ENCODE data around the gene CRACR2B.

Gene CRACR2B

GRCh38 chr11:794766-795633, 32.7 kb upstream of the CRACR2B start:
- DNase-seq = peak in 1 of 5 experiments; percentile 40

- DNase-seq = peak; percentile 49 to 92 (median 68)
Measured at GRCh38 chr11:795634-796564, 31.8 kb upstream of the CRACR2B start.

GRCh38 chr11:796565-797295, 31.0 kb upstream of the CRACR2B start:
- no peak for DNase-seq

DNA sequence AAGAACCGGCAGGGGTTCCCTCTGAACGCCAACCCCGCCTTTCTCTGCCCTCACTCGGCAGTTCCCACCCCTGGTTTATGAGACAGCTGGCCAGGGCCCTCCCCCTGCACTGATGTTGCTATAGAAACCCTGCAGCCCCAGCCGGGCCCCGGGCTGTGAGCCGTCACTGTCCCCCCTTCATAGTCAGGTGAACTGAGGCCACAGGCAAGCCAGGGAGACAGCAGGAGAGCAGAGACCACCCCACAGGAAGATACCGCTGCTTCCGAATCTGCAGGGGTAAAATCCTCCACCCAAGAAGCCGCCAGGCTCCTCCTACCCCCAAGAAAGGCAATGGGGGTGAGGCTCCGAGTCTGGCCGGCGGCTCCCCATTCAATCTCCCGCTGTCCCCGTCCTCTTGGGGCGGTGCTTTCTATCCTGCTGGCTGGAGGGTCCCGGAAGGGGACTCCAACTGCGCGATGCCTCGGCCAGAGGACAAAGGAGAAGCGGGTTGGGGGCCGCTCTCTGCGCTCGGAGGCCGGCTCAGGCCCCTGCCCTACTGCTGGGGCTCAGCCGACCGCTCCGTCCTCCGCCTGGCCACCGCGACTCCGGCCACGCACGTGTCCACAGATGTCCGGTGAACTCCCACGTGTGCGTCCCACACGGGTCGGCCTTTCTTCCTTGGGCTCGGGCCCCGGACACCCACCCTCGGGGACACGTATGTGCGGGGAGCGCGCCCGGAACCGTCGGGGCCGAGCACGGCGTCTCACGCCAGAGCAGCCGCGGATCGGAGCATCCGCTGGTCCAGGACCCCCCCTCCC, 30.2 kb upstream of the CRACR2B start:
- DNase-seq = peak; percentile 40 to 92 (median 74)

- peak; percentile 70 to 93 (median 77) for DNase-seq
Measured at GRCh38 chr11:798093-798713, 29.5 kb upstream of the CRACR2B start, which contains the start of gene SLC25A22. SLC25A22 (minus strand) TSS chr11:798281; CDS start chr11:795006, 3,275 bp downstream.

DNA sequence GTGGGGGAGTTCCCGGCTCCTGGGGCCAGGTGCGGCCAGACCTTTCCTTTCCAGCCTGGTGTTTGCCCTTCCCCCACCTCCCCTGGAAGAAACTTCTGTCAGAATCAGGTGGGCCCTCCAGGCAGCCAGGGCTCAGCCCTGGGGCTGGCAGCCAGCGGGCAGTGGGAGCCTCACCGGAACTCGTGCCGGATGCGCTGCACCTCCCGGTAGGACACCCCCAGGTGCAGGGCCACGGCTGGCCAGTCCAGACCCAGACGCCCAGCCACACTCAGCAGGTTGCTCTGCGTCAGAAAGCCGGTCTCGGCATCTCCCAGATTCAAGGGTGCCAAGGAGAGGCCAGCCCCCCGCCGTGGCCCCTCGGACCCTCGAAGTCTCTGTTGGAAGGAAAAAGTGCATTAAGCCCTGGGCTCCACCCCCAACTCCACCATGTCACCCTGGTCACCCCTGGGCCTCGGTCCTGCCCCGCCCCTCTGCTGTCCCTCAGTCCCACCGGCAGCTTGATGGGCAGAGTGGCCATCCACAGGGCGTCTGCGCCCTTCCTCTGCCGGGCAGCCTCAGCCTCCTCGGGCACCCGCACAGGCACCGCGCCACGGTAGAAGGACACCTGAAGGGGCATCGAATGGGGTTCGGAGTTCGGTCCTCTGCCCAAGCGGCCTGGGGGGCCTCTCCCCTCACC, 27.9 kb upstream of the CRACR2B start:
- DNase-seq = no peak

GRCh38 chr11:800473-800872, 27.2 kb upstream of the CRACR2B start:
- DNase-seq = no peak

- DNase-seq = no peak
Measured at GRCh38 chr11:801097-801780, 26.5 kb upstream of the CRACR2B start.

DNA sequence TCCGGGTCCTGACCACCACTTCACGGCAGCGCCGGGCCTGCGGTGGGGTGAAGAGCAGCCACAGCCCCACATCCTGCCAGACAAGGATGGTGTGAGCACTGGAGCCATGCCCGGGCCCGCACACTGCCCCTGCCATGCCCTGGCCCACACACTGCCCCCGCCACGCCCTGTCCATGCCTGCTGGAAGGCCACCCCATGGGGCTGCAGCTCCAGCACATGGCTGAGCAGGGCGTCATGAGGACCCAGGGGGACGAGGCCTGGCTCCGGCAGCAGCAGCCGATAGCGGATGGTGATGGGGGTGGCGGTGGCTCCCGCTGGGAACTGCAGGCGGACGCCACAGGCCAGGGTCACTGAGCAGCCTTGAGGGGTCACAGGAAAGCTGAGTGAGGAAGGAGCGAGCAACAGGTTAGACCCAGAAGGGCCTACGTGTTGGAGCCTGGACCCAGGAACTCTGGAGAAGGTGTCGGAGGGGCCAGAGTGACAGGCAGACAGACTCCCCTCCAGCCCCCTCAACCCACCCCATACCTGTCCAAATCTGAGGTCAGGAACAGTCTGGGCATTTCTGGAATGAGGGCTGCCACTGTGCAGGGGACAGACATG, 25.6 kb upstream of the CRACR2B start:
- no peak for DNase-seq

DNA sequence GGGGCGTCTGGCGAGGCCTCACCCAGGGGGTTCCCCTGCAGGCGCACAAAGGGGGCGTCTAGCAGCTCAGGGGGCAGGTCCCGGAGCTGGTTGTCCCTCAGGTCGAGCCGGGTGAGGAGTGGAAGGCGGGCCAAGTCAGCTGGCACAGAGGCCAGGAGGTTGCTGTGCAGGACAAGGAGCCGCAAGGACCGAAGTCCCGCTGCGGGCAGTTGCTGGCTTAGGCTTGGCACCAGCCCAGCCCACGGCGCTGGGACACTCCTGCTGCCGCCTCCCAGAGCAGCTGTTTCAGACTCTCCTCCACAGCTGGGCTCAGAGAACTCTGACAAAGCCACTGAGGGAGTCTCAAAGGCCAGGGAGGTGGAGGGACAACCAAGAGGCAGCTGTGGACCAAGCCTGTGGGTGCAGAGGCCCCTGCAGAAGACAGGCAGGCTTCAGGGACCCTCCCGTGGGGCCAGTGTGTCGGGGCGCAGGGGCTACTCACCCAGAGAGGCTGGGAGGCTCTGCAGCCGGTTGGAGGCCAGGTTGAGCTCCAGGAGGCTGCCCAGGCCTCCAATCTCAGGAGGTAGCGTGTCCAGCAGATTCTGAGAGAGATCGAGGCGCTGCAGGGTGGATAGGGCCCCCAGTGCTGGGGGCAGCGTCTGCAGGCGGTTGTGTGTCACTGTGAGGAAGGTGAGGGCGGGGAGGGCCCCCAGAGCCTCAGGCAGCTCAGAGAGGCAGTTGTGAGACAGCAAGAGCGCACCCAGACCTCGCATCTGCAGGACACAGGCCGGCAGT, 24.8 kb upstream of the CRACR2B start:
- DNase-seq = no peak

- no peak for DNase-seq
Measured at GRCh38 chr11:803467-803742, 24.3 kb upstream of the CRACR2B start.

GRCh38 chr11:803770-804598, 23.7 kb upstream of the CRACR2B start:
- DNase-seq = no peak

DNA sequence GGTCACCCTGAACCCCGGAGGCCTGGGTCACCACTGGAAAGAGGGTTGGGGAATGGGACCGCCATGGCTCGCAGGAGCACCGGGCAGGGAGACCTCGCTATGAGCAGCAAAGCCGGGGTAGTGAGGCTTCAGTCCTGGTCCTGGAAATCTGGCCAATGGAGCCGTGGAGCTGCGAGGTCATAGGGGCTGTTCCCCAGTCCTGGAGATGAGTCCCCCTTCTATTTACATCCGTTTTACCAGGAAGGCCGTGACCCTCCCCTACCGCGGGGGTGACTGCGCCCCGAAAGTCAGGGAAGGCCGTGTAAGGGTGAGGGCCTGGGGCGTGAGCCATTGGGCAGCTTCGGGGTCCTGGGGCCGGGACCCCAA, 23.1 kb upstream of the CRACR2B start:
- no peak for DNase-seq

GRCh38 chr11:808427-809286, 19.1 kb upstream of the CRACR2B start:
- DNase-seq = peak in 3 of 5 experiments; percentile 44 to 80 (median 45)

DNA sequence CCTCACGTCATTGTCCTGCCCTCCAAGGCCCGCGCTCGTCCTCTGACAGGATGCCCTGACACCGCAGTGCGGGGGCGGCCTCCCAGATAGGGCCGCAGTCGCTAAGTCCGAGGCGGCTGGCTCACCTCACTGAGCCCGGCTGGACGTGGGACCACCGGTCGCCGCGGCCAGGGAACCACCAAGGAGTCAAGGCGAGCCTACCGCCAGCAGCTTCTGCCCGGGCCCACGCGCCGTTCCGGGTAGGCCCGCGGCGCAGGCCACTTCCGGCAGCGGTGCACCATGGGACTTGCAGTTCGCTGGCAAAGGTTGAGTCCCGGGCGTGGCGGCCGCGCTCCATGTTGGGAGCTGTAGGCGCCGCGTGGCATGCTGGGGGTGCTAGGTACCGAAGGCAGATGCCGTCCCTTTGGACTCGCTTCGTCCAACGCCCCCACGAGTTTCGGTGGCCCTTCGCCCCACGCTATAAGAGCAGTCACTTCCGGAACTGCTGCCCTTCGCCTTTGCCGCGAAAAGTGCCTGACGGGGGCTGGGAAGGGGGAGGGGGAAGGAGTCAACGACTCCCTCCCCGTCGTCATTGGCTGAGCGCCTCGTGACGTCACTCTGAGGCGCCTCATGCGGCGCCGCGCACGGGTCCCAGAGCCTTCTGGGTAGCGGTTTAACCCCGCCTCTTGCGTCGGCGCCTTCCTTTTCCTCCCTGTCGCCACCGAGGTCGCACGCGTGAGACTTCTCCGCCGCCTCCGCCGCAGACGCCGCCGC, 18.3 kb upstream of the CRACR2B start, which contains the start of gene RPLP2:
TSS of gene RPLP2 (plus strand) at position 681 of the 753 bp plus-strand sequence. CDS start 268 bp downstream, outside the sequence.
- peak; percentile 95 to 98 (median 97) for DNase-seq

DNA sequence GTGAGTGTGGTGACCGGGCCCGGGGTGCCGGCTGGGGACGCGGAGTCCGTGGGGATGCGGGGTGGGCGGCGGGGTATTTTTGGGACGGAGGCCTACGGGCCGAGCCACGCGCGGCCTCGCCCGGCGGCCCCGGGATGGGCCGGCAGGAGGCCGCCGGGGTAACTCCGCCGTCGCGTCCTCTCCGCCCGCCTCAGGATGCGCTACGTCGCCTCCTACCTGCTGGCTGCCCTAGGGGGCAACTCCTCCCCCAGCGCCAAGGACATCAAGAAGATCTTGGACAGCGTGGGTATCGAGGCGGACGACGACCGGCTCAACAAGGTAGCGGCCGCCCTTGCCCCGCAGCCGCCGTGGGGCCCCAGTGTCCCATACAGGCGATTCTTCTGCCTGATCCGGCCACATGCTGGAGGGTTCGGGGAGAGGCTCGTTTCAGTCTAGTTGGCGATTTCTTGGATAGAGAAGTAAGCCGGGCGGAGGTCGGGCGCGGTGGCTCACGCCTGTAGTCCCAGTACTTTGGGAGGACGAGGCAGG, 17.6 kb upstream of the CRACR2B start:
- no peak for DNase-seq

All from T-helper 2 cell (primary cell).